IMR-90 (cell line): ENCODE measurements around the gene ADARB2. TPM values are rescaled to one million over a fixed set of nuclear protein-coding genes. Genes with fewer than 3 reads are reported as not detected.

Experiments used
- ATAC-seq: fragments of 200-7000 bp; cut with Tn5 transposase; 2 replicates; pipeline ENCODE4 v1.9.1; 2020; ENCODE audit warnings: low read depth, mild to moderate bottlenecking, moderate library complexity
- BruUV-seq: library from RNA; stranded (reverse); fragments of 400-500 nt; replicated peaks from 2 replicates; lab custom pipeline; 2021; lab: Mats Ljungman, UMichigan
- CTCF ChIA-PET: fragments of 300-600 bp; formaldehyde crosslinking; extraction: SDS; loops from one replicate; lab custom pipeline; 2021; ENCODE audit warnings: antibody characterized with exemption; lab: Yijun Ruan, JAX
- POLR2A ChIA-PET: fragments of 300-600 bp; sonication (Branson Sonifier 250); formaldehyde crosslinking; loops from one replicate; lab custom pipeline; 2022; ENCODE audit warnings: antibody characterized with exemption; ENCODE audit not compliant: unreplicated experiment; lab: Charles Lee
- DNase-seq: peaks from one replicate; pipeline ENCODE4 v3.0.0; 2013
- H2AFZ ChIP-seq: replicated peaks from 2 replicates; pipeline ENCODE3; 2013; ENCODE audit warnings: low read length, mild to moderate bottlenecking; ENCODE audit not compliant: poor library complexity
- H2AK5ac ChIP-seq: 2 replicates; pipeline ENCODE4 v1.6.1; 2013; ENCODE audit warnings: low read depth, low read length, inconsistent platforms
- H2AK9ac ChIP-seq: replicated peaks from 2 replicates; pipeline ENCODE3; 2013; ENCODE audit warnings: mild to moderate bottlenecking, low read depth, low read length, moderate library complexity; ENCODE audit not compliant: poor library complexity
- H2BK120ac ChIP-seq: 2 replicates; pipeline ENCODE4 v1.6.1; 2013; ENCODE audit warnings: low read depth, low read length, inconsistent platforms
- H2BK15ac ChIP-seq: 3 replicates; pipeline ENCODE4 v1.6.1; 2013; ENCODE audit warnings: low read depth, low read length, inconsistent platforms
- H2BK20ac ChIP-seq: 2 replicates; pipeline ENCODE4 v1.6.1; 2013; ENCODE audit warnings: low read depth, mild to moderate bottlenecking, inconsistent platforms, low read length, moderate library complexity
- H2BK5ac ChIP-seq: 2 replicates; pipeline ENCODE4 v1.6.1; 2013; ENCODE audit warnings: mild to moderate bottlenecking, low read depth, low read length, inconsistent platforms; ENCODE audit not compliant: poor library complexity, severe bottlenecking
- H3K14ac ChIP-seq: replicated peaks from 2 replicates; pipeline ENCODE4 v1.6.1; 2013; ENCODE audit warnings: low read depth, low read length, inconsistent platforms
- H3K18ac ChIP-seq: 2 replicates; pipeline ENCODE4 v1.6.1; 2013; ENCODE audit warnings: low read depth, low read length, control low read depth
- H3K23ac ChIP-seq: 2 replicates; pipeline ENCODE4 v1.6.1; 2013; ENCODE audit warnings: low read depth, low read length, inconsistent platforms
- H3K27ac ChIP-seq: 2 replicates; pipeline ENCODE4 v1.5.1; 2013; ENCODE audit warnings: mild to moderate bottlenecking, control low read depth, low read length; ENCODE audit not compliant: insufficient read depth
- H3K27me3 ChIP-seq: 2 replicates; pipeline ENCODE4 v1.6.1; 2013; ENCODE audit warnings: low read length; ENCODE audit not compliant: control insufficient read depth, insufficient read depth
- H3K36me3 ChIP-seq: 2 replicates; pipeline ENCODE4 v1.6.1; 2013; ENCODE audit warnings: low read length, mixed read lengths; ENCODE audit not compliant: control insufficient read depth, insufficient read depth
- H3K4ac ChIP-seq: 2 replicates; pipeline ENCODE4 v1.6.1; 2013; ENCODE audit warnings: low read depth, low read length, inconsistent platforms
- H3K4me1 ChIP-seq: 2 replicates; pipeline ENCODE4 v1.6.1; 2013; ENCODE audit warnings: low read length, mixed read lengths; ENCODE audit not compliant: control insufficient read depth, insufficient read depth
- H3K4me2 ChIP-seq: 2 replicates; pipeline ENCODE4 v1.6.1; 2013; ENCODE audit warnings: low read depth, mild to moderate bottlenecking, control low read depth, low read length, moderate library complexity
- H3K4me3 ChIP-seq: 2 replicates; pipeline ENCODE4 v1.5.1; 2013; ENCODE audit warnings: low read depth, mild to moderate bottlenecking, control low read depth, low read length, moderate library complexity; ENCODE audit not compliant: insufficient read depth
- H3K56ac ChIP-seq: 2 replicates; pipeline ENCODE4 v1.6.1; 2013; ENCODE audit warnings: low read length, inconsistent platforms; ENCODE audit not compliant: insufficient read depth; ENCODE audit errors: extremely low read depth
- H3K79me1 ChIP-seq, 2 experiments: 2 replicates each; pipeline ENCODE4 v1.6.1; 2013; ENCODE audit warnings: low read length in 2 of 2, inconsistent platforms in 1 of 2, low read depth in 1 of 2
- H3K9ac ChIP-seq: 2 replicates; pipeline ENCODE4 v1.6.1; 2013; ENCODE audit warnings: low read depth, low read length, control low read depth
- H3K9me1 ChIP-seq: 2 replicates; pipeline ENCODE4 v1.6.1; 2013; ENCODE audit warnings: low read length, inconsistent platforms; ENCODE audit not compliant: insufficient read depth
- H3K9me3 ChIP-seq: 2 replicates; pipeline ENCODE4 v1.6.1; 2013; ENCODE audit warnings: low read length; ENCODE audit not compliant: control insufficient read depth, insufficient read depth
- H4K20me1 ChIP-seq: 2 replicates; pipeline ENCODE4 v1.6.1; 2013; ENCODE audit warnings: low read length, inconsistent platforms; ENCODE audit not compliant: insufficient read depth
- H4K5ac ChIP-seq: 2 replicates; pipeline ENCODE4 v1.6.1; 2013; ENCODE audit warnings: mild to moderate bottlenecking, low read depth, low read length, control low read depth
- H4K8ac ChIP-seq, 2 experiments: 2 replicates each; pipeline ENCODE4 v1.6.1; 2013; ENCODE audit warnings: low read depth in 2 of 2, low read length in 2 of 2, control low read depth in 1 of 2, inconsistent platforms in 1 of 2
- H4K91ac ChIP-seq: 2 replicates; pipeline ENCODE4 v1.6.1; 2013; ENCODE audit warnings: low read depth, low read length, inconsistent platforms; ENCODE audit not compliant: insufficient read depth
- BHLHE40 ChIP-seq: fragments of 150-350 bp; IDR thresholded peaks from 2 replicates; pipeline ENCODE4 v1.6.1; 2016; ENCODE audit warnings: mild to moderate bottlenecking, low read depth, low read length
- CEBPB ChIP-seq: IDR thresholded peaks from 2 replicates; pipeline ENCODE4 v1.6.1; 2012; ENCODE audit warnings: low read depth, low read length, improper control_type of control experiment
- CHD1 ChIP-seq: IDR thresholded peaks from 2 replicates; pipeline ENCODE4 v1.6.1; 2012; ENCODE audit warnings: low read depth, low read length, improper control_type of control experiment
- ELK1 ChIP-seq: fragments of 150-350 bp; IDR thresholded peaks from 2 replicates; pipeline ENCODE4 v1.6.1; 2016; ENCODE audit warnings: low read depth, mild to moderate bottlenecking, low read length, moderate library complexity, borderline replicate concordance
- MAFK ChIP-seq: IDR thresholded peaks from 2 replicates; pipeline ENCODE4 v1.6.1; 2012; ENCODE audit warnings: low read depth, low read length, improper control_type of control experiment
- MAZ ChIP-seq: IDR thresholded peaks from 2 replicates; pipeline ENCODE4 v1.6.1; 2012; ENCODE audit warnings: low read depth, mild to moderate bottlenecking, low read length, improper control_type of control experiment, moderate library complexity, borderline replicate concordance
- MXI1 ChIP-seq: IDR thresholded peaks from 2 replicates; pipeline ENCODE4 v1.6.1; 2012; ENCODE audit warnings: low read depth, mild to moderate bottlenecking, low read length, moderate library complexity, borderline replicate concordance
- NFE2L2 ChIP-seq: fragments of 150-350 bp; IDR thresholded peaks from 2 replicates; pipeline ENCODE4 v1.6.1; 2016; ENCODE audit warnings: low read depth, mild to moderate bottlenecking, low read length
- POLR2A ChIP-seq: IDR thresholded peaks from 2 replicates; pipeline ENCODE4 v1.6.1; 2012; ENCODE audit warnings: mild to moderate bottlenecking, low read depth, low read length
- RAD21 ChIP-seq: IDR thresholded peaks from 2 replicates; pipeline ENCODE4 v1.6.1; 2012; ENCODE audit warnings: low read length, improper control_type of control experiment
- RFX5 ChIP-seq: IDR thresholded peaks from 2 replicates; pipeline ENCODE4 v1.8.0; 2012; ENCODE audit warnings: low read depth, mild to moderate bottlenecking, low read length, moderate library complexity
- SMC3 ChIP-seq: fragments of 150-350 bp; IDR thresholded peaks from 2 replicates; pipeline ENCODE4 v1.6.1; 2016; ENCODE audit warnings: low read depth, mild to moderate bottlenecking, antibody characterized with exemption, low read length, moderate library complexity
- USF2 ChIP-seq: fragments of 150-350 bp; IDR thresholded peaks from 2 replicates; pipeline ENCODE4 v1.6.1; 2017; ENCODE audit warnings: mild to moderate bottlenecking, antibody characterized with exemption, low read length, low read depth
- WGBS, 2 experiments: methylation state at CpG; one replicate each; pipeline versions ENCODE4 v1.1.5 to v1.1.7; 2013; ENCODE audit warnings: missing lambda C conversion rate in 2 of 2; ENCODE audit not compliant: insufficient read length in 1 of 2; ENCODE audit errors: extremely low coverage in 2 of 2; 5-methylcytosine and 5-hydroxymethylcytosine counted together
- dilution Hi-C: fragments of 300-500 bp; cut with HindIII; formaldehyde crosslinking; loops from one replicate; pipeline ENCODE4 v1.14.3; 2018; ENCODE audit warnings: low sequenced_read_pairs; ENCODE audit not compliant: unreplicated experiment
- in situ Hi-C: fragments of 300-500 bp; cut with MboI; formaldehyde crosslinking; loops from 3 replicates; pipeline ENCODE4 v1.14.3; 2019; ENCODE audit warnings: low sequenced_read_pairs, inconsistent platforms, mixed read lengths
- intact Hi-C: fragments of 100-400 bp; cut with micrococcal nuclease; formaldehyde crosslinking; loops from 2 replicates; pipeline ENCODE4 v1.10.0; 2022
- polyA plus RNA-seq, 3 experiments: library from polyadenylated mRNA; depleted of rRNA; stranded (reverse); fragments of >200 nt; gene quantifications; 2 replicates each; pipeline ENCODE4 v1.2.3, GENCODE V29; 2012; ENCODE audit warnings: low replicate concordance in 1 of 3
- total RNA-seq: library from RNA; depleted of rRNA; stranded (reverse); fragments of >200 nt; gene quantifications from 2 replicates; pipeline ENCODE4 v1.2.3, GENCODE V29; 2012
- TF ChIP-seq, protein P1 (sequence below): conservative IDR thresholded peaks from 2 replicates; pipeline ENCODE4 v1.5.1; 2012; ENCODE audit warnings: mild to moderate bottlenecking, low read depth, low read length, improper control_type of control experiment

The ADARB2 gene
- total and polyA plus RNA-seq, 2 of the 4 experiments (the other 2 are of a cell fraction) = not detected

GRCh38 chr10:1348773-1349050 is 388.6 kb downstream of the ADARB2 start:
- Histone ChIP-seq H4K20me1 (no peaks in the 10 kb centered on the region), H3K18ac (no peak overlapping the region), H4K5ac (no peak overlapping the region), H3K23ac (no peak overlapping the region), H3K4ac (no peak overlapping the region), H4K91ac (no peak overlapping the region), H3K79me1 (no peaks in the 10 kb centered on the region), H4K8ac (no peak overlapping the region), H3K4me3 (no peak overlapping the region), H3K4me2 (no peak overlapping the region), H3K4me1 (no peaks in the 10 kb centered on the region), H2BK120ac (no peak overlapping the region), H2BK20ac (no peak overlapping the region), H3K27ac (no peak overlapping the region), H2AK9ac (no peak overlapping the region), H3K56ac (no peak overlapping the region), H2BK5ac (no peak overlapping the region), H3K9me1 (no peaks in the 10 kb centered on the region), H3K9me3 (peaks cover 37% of the 10 kb centered on the region), H2AFZ (no peak overlapping the region), H3K27me3 (no peaks in the 10 kb centered on the region), H3K9ac (no peak overlapping the region), H3K14ac (no peak overlapping the region), H2BK15ac (no peak overlapping the region), H2AK5ac (no peak overlapping the region), H3K36me3 (no peaks in the 10 kb centered on the region)
- no TSS peak for BruUV-seq
- ATAC-seq (no peak), DNase-seq (no peak)
- no peak for TF ChIP-seq CHD1
- no peak for TF ChIP-seq SMC3
- no peak for TF ChIP-seq CEBPB
- TF ChIP-seq, protein P1, sequence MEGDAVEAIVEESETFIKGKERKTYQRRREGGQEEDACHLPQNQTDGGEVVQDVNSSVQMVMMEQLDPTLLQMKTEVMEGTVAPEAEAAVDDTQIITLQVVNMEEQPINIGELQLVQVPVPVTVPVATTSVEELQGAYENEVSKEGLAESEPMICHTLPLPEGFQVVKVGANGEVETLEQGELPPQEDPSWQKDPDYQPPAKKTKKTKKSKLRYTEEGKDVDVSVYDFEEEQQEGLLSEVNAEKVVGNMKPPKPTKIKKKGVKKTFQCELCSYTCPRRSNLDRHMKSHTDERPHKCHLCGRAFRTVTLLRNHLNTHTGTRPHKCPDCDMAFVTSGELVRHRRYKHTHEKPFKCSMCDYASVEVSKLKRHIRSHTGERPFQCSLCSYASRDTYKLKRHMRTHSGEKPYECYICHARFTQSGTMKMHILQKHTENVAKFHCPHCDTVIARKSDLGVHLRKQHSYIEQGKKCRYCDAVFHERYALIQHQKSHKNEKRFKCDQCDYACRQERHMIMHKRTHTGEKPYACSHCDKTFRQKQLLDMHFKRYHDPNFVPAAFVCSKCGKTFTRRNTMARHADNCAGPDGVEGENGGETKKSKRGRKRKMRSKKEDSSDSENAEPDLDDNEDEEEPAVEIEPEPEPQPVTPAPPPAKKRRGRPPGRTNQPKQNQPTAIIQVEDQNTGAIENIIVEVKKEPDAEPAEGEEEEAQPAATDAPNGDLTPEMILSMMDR = no peak
- no peak for TF ChIP-seq POLR2A
- no peak for TF ChIP-seq MAFK
- no peak for TF ChIP-seq USF2
- no peak for TF ChIP-seq NFE2L2
- TF ChIP-seq RAD21 = no peak
- TF ChIP-seq ELK1 = no peak
- TF ChIP-seq RFX5 = no peak
- TF ChIP-seq BHLHE40 = no peak
- no peak for TF ChIP-seq MXI1
- TF ChIP-seq MAZ = no peak
- WGBS, 2 experiments = no CpG with 5 or more reads among the region's 5 CpGs
- in situ Hi-C loops = no loop called here
- CTCF ChIA-PET = no interaction called here
- dilution Hi-C loops = no loop called here
- POLR2A ChIA-PET = no interaction called here
- intact Hi-C loops = no loop called here
